ENCODE measurements around the gene NCOA7.

- TF ChIP-seq RARB (CRISPR knock-in tag; IDR thresholded peaks at IDR 0.05) (no peak), ZNF8 (CRISPR knock-in tag; IDR thresholded peaks at IDR 0.05) (no peak)
Measured at GRCh38 chr6:125766641-125767040, 24.1 kb upstream of the NCOA7 start.
